PFSK-1 (cell line): ENCODE data around the gene CTNNA1.

Experiments used
- FOXP2 ChIP-seq: optimal IDR thresholded peaks from 2 replicates; pipeline ENCODE3; 2011; ENCODE audit warnings: borderline replicate concordance, control low read depth, inconsistent platforms; ENCODE audit not compliant: insufficient read depth; ENCODE audit errors: extremely low read length, extremely low read depth
- POLR2AphosphoS5 ChIP-seq: IDR thresholded peaks from 2 replicates; pipeline ENCODE4 v1.6.1; 2012; ENCODE audit warnings: low read depth, mild to moderate bottlenecking, control low read depth, low read length, moderate library complexity
- SIN3A ChIP-seq: IDR thresholded peaks from 2 replicates; pipeline ENCODE4 v1.6.1; 2012; ENCODE audit warnings: mild to moderate bottlenecking, low read length, moderate library complexity, borderline replicate concordance; ENCODE audit not compliant: insufficient read depth
- TAF1 ChIP-seq: IDR thresholded peaks from 2 replicates; pipeline ENCODE4 v1.6.1; 2012; ENCODE audit warnings: low read length, control low read depth, borderline replicate concordance; ENCODE audit not compliant: insufficient read depth
- TF ChIP-seq, protein P1 (sequence below), 2 experiments: IDR thresholded peaks; 2 replicates each; pipeline versions ENCODE4 v1.6.1 to v1.8.0; 2011 to 2012; ENCODE audit warnings: low read depth in 2 of 2, low read length in 2 of 2, control low read depth in 1 of 2, inconsistent platforms in 1 of 2, mild to moderate bottlenecking in 1 of 2, moderate library complexity in 1 of 2; ENCODE audit not compliant: insufficient read depth in 1 of 2

Gene CTNNA1

GRCh38 chr5:138763037-138763778, 10.0 kb downstream of the CTNNA1 start:
- TF ChIP-seq FOXP2 (no peak), POLR2AphosphoS5 (no peak), TAF1 (no peak), SIN3A (no peak)
- TF ChIP-seq, protein P1, sequence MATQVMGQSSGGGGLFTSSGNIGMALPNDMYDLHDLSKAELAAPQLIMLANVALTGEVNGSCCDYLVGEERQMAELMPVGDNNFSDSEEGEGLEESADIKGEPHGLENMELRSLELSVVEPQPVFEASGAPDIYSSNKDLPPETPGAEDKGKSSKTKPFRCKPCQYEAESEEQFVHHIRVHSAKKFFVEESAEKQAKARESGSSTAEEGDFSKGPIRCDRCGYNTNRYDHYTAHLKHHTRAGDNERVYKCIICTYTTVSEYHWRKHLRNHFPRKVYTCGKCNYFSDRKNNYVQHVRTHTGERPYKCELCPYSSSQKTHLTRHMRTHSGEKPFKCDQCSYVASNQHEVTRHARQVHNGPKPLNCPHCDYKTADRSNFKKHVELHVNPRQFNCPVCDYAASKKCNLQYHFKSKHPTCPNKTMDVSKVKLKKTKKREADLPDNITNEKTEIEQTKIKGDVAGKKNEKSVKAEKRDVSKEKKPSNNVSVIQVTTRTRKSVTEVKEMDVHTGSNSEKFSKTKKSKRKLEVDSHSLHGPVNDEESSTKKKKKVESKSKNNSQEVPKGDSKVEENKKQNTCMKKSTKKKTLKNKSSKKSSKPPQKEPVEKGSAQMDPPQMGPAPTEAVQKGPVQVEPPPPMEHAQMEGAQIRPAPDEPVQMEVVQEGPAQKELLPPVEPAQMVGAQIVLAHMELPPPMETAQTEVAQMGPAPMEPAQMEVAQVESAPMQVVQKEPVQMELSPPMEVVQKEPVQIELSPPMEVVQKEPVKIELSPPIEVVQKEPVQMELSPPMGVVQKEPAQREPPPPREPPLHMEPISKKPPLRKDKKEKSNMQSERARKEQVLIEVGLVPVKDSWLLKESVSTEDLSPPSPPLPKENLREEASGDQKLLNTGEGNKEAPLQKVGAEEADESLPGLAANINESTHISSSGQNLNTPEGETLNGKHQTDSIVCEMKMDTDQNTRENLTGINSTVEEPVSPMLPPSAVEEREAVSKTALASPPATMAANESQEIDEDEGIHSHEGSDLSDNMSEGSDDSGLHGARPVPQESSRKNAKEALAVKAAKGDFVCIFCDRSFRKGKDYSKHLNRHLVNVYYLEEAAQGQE (IDR thresholded peaks at IDR 0.05; ENCODE audit: insufficient read depth in 1 of 2, low read depth in 2 of 2, low read length in 2 of 2): no peak

DNA sequence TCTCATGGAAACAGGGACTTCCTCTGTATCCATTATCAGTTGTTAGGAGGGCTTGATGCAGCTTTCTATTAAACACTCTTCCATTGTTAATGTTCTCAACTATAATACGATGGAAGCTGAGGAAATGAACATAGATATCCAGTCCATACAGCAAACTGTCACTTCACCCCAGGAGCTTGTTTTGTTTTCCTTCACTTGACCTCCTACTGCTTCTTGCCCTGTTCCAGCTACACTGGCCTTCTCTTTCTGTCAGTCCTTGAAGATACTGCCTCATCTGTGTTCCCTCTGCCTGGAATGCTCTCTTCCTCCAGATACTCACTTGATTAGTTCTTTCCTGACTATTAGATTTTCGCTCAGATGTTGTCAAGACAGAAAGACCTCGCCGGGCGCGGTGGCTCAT, 17.1 kb downstream of the CTNNA1 start:
- TF ChIP-seq POLR2AphosphoS5 (no peak), TAF1 (no peak), SIN3A (no peak), FOXP2 (no peak)
- TF ChIP-seq, protein P1 (IDR thresholded peaks at IDR 0.05; ENCODE audit: insufficient read depth in 1 of 2, low read depth in 2 of 2, low read length in 2 of 2): no peak

DNA sequence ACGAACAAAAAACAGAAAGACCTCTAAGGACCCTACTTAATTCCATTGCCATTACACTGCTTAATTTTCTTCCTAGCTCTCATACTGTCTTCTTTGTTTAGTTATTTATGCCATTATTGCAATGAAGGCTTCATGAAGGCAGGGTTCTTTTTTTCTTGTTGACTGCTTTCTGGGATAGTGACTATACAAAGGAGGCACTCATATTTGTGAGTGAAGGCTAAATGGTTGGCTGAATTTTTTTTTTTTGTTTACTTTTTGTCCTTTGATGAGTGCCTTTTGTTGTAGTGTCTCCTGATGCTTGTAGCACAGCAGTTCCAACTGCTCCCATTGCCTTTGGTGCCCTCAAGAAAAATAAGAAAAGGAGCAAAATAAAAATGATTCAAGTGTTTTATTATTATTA, 17.8 kb downstream of the CTNNA1 start:
- TF ChIP-seq, protein P1 (IDR thresholded peaks at IDR 0.05; ENCODE audit: insufficient read depth in 1 of 2, low read depth in 2 of 2, low read length in 2 of 2): no peak
- TF ChIP-seq SIN3A: no peak

GRCh38 chr5:138772986-138773594, 19.9 kb downstream of the CTNNA1 start:
- TF ChIP-seq POLR2AphosphoS5 (no peak), FOXP2 (no peak), TAF1 (no peak), SIN3A (no peak)
- TF ChIP-seq, protein P1 (IDR thresholded peaks at IDR 0.05; ENCODE audit: insufficient read depth in 1 of 2, low read depth in 2 of 2, low read length in 2 of 2): no peak

DNA sequence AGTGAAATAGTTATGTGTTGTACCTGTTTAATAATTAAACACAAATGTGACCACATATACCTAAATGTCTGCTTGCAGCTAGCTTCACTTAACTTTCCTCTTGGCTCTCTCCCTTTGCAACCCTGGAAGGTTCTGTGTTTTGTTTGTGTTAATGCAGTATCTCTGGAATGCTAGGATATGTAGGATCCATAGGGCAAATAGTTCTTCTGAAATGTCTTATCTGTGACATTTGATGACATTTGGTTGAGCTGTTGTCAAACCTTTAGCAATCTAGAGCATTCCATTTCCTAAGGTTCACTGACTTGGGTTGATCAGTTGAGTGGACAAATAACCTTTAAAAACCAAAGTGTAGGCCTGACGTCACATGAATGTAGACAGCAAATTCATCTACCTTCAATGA, 21.8 kb downstream of the CTNNA1 start:
- no peak for TF ChIP-seq POLR2AphosphoS5
